ENCODE measurements around the gene TNK2.

The TNK2 gene

GRCh38 chr3:195897853-195898415, 10.4 kb downstream of the TNK2 start:
- DNase-seq = peak; percentile 24

DNA sequence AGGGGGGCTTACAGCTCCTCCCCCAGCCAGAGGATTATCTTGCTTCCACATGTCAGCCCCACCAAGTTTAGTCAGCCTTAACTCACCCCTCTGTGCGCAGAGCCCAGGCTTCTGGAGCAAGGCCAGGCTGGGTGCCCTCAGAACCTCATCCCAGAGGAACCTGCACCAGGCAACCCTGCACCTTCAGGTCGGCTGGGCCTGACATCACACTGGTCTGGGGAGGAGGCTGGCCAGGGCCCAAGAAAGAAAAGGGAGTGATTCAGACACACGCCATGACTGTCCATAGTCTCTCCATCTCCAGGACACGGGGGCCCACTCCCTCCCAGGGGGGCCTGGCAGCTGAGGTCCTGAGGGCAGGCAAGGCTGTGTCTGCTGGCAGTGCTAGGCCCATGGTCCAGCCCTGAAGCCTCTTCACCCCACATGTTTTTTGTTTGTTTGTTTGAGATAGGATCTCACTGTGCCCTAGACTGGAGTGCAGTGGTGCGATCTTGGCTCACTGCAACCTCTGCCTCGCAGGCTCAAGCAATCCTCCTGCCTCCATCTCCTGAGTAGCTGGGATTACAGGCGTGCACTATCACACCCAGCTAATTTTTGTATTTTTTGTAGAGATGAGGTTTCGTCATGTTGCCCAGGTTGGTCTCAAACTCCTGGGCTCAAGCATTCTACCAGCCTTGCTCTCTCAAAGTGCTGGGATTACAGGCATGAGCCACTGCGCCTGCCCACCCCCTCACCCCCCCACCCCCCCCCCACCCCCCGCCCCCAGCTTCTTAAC, 11.1 kb downstream of the TNK2 start:
- peak; percentile 44 for DNase-seq

DNA sequence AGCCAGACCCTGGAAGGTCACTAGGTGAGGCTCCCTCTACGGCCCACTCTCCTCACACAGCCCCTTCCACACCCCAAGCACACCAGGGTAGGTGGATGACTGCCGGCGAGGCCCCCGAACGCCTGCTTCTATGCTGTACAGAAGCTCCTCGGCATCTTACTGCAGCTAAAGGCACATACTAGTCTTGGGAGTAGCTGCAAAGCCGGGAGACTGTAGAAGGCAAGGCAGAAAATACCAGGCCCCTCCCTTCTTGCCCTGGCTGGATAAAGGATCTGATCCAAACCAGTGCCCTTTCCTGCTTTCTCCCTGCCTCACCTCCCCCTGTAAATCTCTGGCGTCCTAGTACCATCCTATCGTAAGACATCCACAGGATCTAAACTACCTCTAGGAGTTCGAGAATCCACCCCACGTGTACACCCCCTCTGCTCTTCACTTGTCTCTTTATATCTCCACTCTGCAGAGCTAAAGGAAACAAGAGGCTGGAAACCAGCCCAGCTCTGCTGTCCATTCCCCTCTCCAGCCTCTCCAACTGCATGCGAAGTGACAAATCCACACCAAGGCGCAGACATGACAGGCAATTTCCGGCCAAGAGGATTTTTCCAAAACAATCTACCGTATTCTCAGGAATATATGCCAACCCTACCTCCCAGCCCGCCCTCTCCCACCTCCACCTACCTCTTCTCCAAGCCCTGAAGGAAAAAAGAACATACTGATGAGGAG, 11.8 kb downstream of the TNK2 start:
- peak; percentile 79 for DNase-seq

DNA sequence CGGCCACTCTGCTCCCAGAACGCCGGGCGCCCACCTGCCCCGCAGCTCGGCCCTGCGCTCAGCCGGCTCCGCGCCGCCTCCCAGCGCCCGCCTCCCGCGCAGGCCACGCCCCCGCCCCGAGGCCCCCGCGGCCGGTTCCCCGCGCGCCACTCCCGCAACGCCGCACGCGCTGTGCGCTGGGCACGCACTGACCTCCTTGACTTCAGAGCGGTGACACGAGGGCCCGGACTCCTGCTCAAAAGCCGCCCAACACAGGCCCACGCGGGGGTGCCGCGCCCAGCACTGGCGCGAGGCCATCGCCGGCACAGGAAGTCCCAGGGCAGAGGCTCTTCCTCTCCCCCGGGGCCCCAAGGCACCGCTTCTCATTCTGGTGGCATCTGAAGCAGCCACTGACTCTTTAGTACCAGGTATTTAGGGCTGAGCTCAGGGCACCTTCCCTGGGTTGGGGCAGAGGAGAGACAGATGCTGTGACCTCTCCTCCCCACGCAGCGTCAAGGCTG, 12.4 kb downstream of the TNK2 start:
- peak; percentile 67 for DNase-seq

GRCh38 chr3:195895078-195895860, 13.1 kb downstream of the TNK2 start:
- peak; percentile 62 for DNase-seq

- DNase-seq = no peak
These were observed 14.4 kb downstream of the TNK2 start for GRCh38 chr3:195893916-195894465.

DNA sequence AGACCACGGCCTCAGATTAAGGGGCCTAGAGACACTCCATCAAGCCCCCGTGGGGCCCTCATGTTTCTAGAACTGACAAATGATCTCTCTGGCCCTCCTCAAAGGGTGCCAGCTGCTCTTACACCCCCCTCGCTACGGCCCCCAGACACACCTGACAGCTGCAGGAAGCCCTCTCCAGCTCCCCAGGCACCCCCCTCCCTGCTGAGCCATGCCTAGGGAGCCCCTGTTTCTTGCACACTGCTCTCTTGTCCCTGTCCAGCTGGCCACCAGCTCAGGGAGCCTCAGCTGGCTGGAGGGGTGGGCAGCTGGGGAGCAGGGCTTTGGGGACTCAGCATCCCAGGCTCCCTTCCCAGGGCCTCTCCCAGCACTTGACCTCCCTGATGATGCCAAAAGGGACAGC, 14.8 kb downstream of the TNK2 start:
- peak; percentile 71 for DNase-seq

DNA sequence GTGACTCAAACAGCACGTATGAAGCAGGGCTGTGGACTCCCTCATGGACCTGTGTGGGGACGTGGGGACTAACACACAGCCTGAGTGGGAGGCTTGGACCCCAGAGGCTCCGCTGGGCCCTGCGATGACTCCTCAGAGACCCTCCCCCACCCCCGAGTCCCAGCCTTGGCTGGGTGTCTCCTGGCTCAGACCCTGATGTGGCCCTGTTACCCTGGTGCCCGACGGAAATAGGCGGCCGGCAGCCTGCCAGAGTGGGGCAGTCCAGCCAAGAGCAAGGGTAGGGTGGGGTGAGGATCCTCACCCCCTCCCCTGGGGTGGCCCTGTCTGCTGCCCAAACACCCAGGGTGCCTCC, 15.3 kb downstream of the TNK2 start:
- DNase-seq = no peak

DNA sequence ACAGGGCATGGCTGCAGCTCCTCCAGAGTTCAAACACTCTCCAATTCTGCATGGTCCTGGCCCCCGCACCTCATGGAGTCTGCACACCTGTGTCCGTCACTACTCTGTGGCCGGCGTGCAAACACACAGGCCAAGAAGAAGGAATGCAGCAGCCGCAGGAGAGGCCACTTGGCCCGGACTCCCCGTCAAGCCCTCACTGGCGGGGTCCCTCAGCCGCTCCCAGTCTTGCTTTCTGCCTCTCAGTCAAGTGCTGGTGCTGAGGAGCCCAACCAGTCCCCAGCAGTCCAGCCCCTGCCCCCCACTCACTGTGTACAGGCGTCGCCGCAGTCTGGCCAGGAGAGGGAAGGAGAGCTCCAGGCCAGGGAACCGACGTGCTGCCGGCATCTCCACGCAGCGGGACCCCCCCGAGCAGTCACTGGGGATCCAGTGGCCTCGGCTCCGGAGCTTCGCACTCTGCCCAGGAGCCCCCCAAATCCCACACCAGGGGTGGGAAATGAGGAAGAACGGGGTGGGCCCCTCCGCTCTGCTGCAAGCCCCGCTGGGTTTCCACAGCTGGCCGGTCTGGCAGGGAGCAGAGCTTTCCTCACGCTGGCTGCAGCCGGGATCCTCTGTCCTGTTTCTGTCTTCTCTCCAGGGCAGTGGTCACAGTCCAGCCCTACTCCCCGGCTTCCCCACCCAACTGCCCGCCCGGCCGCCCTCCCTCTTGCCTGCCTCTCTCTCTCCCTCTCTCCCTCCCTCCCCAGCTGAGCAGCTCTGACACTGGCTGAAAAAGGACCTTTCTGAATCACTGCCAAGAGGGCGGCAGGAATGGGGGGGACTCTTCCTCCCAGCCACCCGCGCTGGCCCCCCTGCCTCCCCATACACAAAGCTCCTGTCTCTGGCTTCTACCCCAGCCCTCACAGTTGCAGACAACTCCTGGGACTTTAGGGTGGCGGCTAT, 16.0 kb downstream of the TNK2 start:
- peak; percentile 91 for DNase-seq

- DNase-seq = no peak
These were observed 16.8 kb downstream of the TNK2 start for GRCh38 chr3:195891431-195892104.

DNA sequence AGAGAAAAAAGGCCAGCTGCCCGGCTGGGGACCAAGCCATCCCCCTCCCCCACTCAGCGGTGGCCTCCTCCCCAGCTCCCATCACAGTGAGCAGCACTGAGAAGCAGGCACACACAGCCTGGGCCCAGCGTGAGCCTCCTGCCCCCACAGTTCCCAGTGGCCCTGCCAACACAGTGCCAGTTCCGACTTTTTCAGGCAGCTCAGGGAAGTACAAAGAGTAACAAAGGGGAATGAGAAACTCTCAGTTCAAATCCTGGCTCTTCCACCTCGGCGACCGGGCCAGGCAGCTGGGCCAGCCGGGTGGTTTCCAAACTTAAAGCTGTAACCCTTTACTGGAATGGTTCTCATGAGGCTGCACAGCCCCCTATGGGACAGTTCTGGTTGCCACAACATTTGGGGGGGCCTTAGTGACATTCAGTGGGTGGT, 18.5 kb downstream of the TNK2 start:
- DNase-seq = no peak

DNA sequence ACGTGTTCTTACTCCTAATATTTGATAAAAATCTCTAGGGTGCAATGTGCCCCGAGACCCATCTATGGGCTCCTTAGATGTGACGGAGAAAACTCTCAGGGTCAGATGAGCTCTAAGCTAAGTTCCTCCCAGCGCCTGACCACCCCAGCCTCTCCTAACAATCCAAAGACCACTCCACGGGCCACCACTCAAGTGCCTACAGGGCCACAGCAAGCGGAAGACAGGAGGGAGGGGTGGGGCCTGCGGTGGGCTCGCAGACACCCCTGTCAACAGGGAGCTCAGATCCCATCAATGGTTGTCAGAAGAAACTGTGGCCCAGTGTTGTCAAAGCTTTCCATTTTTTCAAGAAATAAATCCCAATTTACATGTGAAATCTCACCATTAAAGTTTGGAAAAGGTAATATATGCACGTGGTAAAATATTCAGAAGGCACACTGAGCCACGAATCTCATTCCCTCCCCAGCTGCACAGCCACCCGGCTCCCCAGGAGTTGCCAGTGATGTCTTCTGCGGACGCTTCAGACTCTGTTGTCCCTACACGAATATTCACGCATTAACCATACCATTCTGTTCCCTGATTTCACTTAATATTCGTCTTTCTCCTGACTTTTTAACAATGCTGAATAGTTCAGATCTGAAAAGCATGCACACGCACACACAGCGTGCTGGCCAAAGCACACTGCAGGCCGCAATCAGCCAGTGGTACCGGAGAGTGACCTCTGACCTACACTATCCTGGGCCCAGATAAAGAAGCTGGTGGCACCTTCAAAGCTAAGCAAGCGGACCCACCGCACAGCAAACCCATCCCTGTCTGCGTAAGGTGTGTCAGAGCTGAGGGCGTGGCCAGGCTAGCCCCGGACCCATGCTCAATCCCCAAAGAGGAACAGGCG, 19.1 kb downstream of the TNK2 start:
- DNase-seq = no peak

DNA sequence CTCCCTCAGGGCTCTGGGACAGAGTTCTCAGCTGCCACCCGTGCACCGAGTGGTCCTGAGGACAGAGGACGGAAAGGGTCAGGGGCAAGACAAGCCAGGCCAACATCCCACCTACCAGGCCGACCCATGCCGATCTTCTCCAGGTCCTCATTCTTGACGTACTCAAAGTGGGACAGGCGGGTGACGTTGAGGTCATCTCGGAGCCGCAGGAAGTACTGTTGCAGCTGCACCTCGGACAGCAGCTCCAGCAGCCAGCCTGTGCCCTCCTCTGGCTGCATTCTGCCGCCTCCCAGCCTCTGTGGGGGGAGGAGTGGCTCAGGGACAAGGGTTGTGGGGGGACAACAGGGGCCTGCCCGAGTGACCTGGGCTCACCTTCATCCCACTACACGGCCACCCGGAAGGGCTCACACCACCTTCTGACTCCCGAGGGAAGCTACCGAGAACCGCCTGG, 20.0 kb downstream of the TNK2 start:
- no peak for DNase-seq

- no peak for DNase-seq
These were observed 20.7 kb downstream of the TNK2 start for GRCh38 chr3:195887670-195888069.

DNA sequence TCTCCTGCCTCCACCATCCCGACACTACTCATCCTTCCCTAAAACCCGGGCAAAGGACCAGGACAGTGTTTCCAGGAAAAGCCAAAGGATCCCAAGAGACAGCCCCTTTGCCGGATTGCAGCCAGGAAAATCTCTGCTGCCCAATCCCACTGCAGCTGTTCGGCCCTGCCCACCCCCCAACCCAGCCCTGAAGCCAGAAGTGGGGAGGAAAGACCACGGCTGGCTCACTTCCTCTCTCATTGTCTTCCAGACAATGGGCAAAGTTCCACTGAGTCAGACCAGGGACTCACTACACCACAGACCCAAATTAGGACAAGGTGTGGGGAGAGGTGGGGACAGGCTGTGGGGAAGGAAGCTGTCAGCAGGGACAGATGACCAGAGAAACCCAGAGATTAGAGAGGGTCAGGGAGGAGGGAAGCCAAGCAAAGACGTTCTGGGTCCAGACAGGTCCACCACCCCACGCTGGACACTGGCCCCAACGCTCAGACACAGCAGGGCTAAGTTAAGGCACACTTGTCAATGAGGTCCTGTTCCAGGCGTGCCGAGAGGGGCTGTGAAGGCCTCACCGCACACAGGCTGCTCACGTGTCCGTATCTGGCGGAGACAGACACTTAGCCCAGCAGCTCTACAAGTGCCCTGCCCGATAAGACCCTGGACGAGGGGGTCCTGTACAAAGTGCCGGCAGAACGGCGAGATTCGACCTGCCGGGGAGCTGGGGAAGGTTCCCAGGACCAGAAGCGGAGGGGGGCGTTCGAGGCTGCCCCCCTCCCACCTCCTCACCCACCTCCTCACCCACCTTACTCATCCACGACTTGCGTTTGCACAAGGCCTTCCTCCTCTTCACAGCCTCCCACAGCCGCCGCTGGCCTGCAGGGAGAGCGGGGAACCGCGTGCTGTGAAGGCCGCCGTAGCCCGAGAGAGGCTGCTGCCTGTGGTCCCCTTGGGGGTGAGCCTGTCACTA, 21.9 kb downstream of the TNK2 start:
- DNase-seq = peak; percentile 82

DNA sequence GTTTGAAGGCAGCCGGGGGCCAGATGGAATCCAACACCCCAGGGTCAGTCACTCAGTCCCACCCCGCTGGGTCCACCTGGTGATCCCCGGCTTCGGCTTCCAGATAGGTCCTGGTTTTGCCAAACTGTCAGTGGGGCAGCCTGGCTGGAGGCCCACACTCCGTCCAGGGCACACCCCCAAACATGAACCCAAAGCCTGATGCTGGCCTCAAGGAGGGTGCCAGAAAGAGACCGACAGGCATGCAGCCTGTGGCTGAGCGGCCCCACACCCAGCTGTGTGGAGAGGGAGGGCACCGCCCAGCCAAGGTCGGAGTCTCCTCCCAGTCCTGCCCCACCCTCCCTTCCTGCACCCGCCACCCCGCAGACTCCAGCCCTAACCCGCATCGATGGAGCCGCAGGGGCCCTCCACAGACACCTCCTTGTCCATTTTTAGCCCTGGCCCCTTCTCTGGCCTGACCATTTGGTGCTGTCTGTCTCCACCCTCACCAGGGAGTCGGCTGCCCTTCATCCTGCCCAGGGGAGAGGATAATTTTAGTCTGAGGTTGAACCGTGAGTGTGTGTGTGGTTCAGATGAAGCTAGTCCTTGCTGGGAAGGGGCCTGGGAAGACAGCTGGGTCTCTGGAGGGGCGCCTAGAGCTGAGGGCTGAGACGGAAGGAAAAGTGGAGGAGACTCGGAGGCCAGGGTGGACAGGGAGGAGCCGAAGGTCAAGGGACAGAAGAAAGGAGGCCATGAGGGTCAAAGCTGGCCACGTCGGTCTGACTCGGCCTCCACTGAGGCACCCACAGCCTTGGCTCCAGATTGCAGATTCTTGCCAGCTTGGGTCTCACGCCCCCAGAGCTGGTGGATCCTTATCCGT, 23.1 kb downstream of the TNK2 start:
- DNase-seq = peak; percentile 77

DNA sequence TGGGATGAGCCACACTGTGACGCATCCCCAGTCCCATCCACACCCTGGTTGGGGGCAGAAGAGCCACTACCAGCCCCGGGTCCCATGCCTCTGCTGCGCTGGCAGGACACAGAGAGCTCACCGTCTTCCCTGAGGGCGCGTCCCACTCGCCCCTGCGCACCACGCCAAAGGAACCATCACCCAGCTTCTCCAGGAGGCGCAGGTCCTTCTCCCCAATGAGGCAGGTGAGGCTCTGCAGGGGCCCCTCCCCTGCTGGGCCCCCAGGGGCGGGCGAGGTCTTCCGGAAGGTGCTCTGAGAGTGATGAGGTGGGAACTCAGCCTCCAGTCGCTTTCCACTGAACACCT, 23.7 kb downstream of the TNK2 start:
- no peak for DNase-seq

- no peak for DNase-seq
These were observed 24.6 kb downstream of the TNK2 start for GRCh38 chr3:195883801-195884200.

All from right hindlimb (tissue), 1 donor.